Erythroblast (primary cell): ENCODE measurements around the gene EID2.

Source experiments
- GATA1 ChIP-seq: IDR thresholded peaks from 2 replicates; pipeline ENCODE4 v1.6.1; 2011; ENCODE audit warnings: low read depth, mild to moderate bottlenecking, control low read depth, low read length, moderate library complexity
- POLR2A ChIP-seq: IDR thresholded peaks from 2 replicates; pipeline ENCODE4 v1.6.1; 2011; ENCODE audit warnings: mild to moderate bottlenecking, low read length

GRCh38 chr19:39566064-39566463 is 26.1 kb upstream of the EID2 start:
- TF ChIP-seq POLR2A (no peak), GATA1 (no peak)
